ENCODE measurements around the gene MCC.

DNA sequence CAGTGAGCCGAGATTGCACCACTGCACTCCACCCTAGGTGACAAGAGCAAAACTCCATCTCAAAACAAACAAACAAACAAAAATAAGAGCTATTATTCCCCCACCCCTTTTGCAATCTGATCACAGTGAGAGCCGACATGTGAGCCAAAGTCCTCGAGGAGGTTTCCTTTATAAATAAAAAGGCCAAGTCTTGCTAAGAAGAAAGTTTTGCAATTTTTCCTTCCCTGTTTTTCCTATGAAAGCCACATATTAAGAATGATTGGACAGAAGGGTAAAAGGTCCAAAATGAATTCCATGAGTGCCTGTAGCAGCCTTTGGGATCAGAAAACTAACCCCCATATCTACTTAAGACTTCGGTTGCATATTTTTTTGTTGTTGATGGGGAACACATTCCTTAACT is 233.1 kb downstream of the MCC start:
- TF ChIP-seq, protein P1, sequence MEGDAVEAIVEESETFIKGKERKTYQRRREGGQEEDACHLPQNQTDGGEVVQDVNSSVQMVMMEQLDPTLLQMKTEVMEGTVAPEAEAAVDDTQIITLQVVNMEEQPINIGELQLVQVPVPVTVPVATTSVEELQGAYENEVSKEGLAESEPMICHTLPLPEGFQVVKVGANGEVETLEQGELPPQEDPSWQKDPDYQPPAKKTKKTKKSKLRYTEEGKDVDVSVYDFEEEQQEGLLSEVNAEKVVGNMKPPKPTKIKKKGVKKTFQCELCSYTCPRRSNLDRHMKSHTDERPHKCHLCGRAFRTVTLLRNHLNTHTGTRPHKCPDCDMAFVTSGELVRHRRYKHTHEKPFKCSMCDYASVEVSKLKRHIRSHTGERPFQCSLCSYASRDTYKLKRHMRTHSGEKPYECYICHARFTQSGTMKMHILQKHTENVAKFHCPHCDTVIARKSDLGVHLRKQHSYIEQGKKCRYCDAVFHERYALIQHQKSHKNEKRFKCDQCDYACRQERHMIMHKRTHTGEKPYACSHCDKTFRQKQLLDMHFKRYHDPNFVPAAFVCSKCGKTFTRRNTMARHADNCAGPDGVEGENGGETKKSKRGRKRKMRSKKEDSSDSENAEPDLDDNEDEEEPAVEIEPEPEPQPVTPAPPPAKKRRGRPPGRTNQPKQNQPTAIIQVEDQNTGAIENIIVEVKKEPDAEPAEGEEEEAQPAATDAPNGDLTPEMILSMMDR (IDR thresholded peaks at IDR 0.05 in 4 of 5, conservative IDR thresholded peaks at IDR 0.05 in 1 of 5): no peak
- no peak for TF ChIP-seq POLR2A (IDR thresholded peaks at IDR 0.05)
